ENCODE results near the gene PARD6A.

Gene PARD6A

GRCh38 chr16:67708368-67708771 is 47.6 kb downstream of the PARD6A start:
- DNase-seq (ENCODE audit: low read depth): no peak
- TF ChIP-seq MAX (IDR thresholded peaks at IDR 0.05; ENCODE audit: low read depth, low read length): no peak
- TF ChIP-seq POLR2A (IDR thresholded peaks at IDR 0.05; ENCODE audit: extremely low read depth, insufficient read length): no peak
- no peak for TF ChIP-seq CTCF (IDR thresholded peaks at IDR 0.05; ENCODE audit: low read depth, low read length)
- TF ChIP-seq MYC (IDR thresholded peaks at IDR 0.05; ENCODE audit: low read depth, low read length): no peak
- no peak overlapping the region for H3K4me3 ChIP-seq (ENCODE audit: low read depth, low read length)

- no peak for TF ChIP-seq CTCF (IDR thresholded peaks at IDR 0.05; ENCODE audit: low read depth, low read length)
- no peak for TF ChIP-seq MAX (IDR thresholded peaks at IDR 0.05; ENCODE audit: low read depth, low read length)
- TF ChIP-seq POLR2A (IDR thresholded peaks at IDR 0.05; ENCODE audit: extremely low read depth, insufficient read length): no peak
- no peak for TF ChIP-seq MYC (IDR thresholded peaks at IDR 0.05; ENCODE audit: low read depth, low read length)
- H3K4me3 ChIP-seq (ENCODE audit: low read depth, low read length): no peak overlapping the region
- no peak for DNase-seq (ENCODE audit: low read depth)
Measured at GRCh38 chr16:67709050-67709449, 48.3 kb downstream of the PARD6A start.

GRCh38 chr16:67710607-67711006 is 49.8 kb downstream of the PARD6A start:
- no peak for TF ChIP-seq POLR2A (IDR thresholded peaks at IDR 0.05; ENCODE audit: extremely low read depth, insufficient read length)
- TF ChIP-seq MAX (IDR thresholded peaks at IDR 0.05; ENCODE audit: low read depth, low read length): no peak
- TF ChIP-seq CTCF (IDR thresholded peaks at IDR 0.05; ENCODE audit: low read depth, low read length): no peak
- no peak for TF ChIP-seq MYC (IDR thresholded peaks at IDR 0.05; ENCODE audit: low read depth, low read length)
- no peak for DNase-seq (ENCODE audit: low read depth)

More at GRCh38 chr16:67710607-67711006, 49.8 kb downstream of the PARD6A start:
- H3K4me3 ChIP-seq (ENCODE audit: low read depth, low read length): no peak overlapping the region

All from NB4 (cell line).